Measurements from ENCODE around the gene SLC25A18.

The SLC25A18 gene

GRCh38 chr22:17639247-17639741, 76.0 kb downstream of the SLC25A18 start:
- no peaks in the 10 kb centered on the region for H3K27me3 ChIP-seq (ENCODE audit: control insufficient read depth in 5 of 5, insufficient read depth in 4 of 5, low read length in 5 of 5)
- H3K9ac ChIP-seq (ENCODE audit: low read length in 5 of 5), result peak overlapping the region; percentile 97 to 100 (median 100)
- H3K27ac ChIP-seq (ENCODE audit: low read depth, low read length), result peak overlapping the region; percentile 100
- peaks cover 5 to 24% (median 20%) of the 10 kb centered on the region in 5 donors for H3K4me1 ChIP-seq (ENCODE audit: control insufficient read depth in 5 of 5, insufficient read depth in 5 of 5, low read length in 5 of 5)
- H3K4me3 ChIP-seq (ENCODE audit: low read depth in 1 of 5, low read length in 5 of 5), result peak overlapping the region; percentile 68 to 97 (median 93)
- H3K9me3 ChIP-seq (ENCODE audit: control insufficient read depth in 5 of 5, low read length in 5 of 5), result no peaks in the 10 kb centered on the region
- no peaks in the 10 kb centered on the region for H3K36me3 ChIP-seq (ENCODE audit: control insufficient read depth in 5 of 5, insufficient read depth in 5 of 5, low read length in 5 of 5)

Measured in subcutaneous abdominal adipose tissue (tissue), 5 donors.